ENCODE measurements around the gene HRAS.
"Not testable (repeated sequence)": the region's sequence is repeated elsewhere in the genome, so short reads cannot be mapped to it uniquely, and the experiment has no call there.

HRAS gene

DNA sequence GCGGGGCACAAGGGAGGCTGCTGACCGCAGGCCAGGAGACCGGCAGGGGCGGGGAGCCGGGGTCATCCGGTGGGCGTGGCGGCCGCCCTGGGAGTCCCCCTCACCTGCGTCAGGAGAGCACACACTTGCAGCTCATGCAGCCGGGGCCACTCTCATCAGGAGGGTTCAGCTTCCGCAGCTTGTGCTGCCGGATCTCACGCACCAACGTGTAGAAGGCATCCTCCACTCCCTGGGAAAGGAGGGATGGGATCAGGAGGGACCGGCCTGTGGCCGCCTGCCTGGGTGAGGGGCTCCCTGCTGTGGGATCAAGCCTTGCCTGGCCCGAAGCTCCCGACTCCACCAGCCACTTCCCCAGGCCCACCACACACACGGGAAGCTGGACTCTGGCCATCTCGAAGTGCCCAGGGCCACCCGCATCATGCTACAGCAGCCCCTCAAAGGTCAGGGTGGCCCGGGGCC, 2.8 kb downstream of the HRAS start:
- no peak for FAIRE-seq

DNA sequence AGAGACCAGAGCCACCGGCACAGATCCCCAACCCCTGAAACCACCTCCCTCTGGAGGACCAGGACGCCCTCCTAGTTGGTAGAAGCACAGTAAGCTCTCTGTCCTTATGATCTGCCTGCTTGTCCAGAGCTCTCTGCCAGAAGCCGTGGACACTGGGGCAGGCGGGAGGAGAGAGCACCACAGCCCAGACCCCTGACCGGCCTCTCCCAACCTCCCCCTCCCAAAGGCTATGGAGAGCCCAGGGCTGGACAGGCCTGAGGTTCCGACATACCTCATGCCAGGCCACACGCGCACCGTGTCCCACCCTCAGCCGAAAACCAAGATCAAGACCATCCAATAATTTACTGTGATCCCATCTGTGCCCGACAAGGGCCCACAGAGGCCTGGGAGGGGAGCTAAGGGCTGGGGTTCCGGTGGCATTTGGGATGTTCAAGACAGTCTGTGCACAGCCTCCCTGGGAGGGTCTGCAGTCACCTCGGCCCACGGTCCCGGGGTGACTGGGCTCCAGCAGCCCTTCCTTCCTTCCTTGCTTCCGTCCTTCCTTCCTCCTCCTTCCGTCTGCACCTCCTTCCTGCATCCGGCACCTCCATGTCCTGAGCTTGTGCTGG, 3.4 kb downstream of the HRAS start:
- FAIRE-seq: no peak

DNA sequence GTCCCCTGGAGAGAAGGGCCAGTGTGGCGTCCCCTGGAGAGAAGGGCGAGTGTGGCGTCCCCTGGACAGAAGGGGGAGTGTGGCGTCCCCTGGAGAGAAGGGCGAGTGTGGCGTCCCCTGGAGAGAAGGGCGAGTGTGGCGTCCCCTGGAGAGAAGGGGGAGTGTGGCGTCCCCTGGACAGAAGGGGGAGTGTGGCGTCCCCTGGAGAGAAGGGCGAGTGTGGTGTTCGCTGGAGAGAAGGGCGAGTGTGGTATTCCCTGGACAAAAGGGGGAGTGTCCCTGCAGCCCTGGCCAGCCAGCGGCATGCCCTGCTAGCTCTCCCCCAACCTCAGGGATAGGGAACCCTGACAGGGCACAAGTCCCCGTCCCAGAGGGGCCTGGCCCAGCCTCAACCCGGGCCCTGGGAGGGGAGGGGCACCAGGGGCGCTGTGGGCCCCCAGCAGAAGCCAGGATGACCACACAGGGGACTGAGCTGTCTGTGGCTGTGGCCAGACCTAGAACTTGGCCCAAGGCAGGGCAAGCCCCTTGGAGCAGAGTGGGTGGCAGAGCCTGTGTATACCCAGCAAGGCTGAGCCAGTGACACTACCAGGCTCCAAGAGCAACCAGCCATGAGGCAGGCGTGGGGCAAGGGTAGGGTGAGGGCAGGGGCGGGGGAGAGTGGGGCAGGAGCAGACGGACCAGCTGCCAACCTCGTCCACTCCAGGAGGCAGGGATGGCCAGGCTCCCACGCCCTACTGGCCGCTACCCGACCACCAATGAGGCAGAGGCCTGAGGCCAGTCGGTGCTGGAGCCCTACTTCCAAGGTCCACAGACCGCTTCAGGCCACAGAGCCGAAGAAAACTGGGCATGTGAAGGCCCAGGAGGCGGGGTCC, 4.2 kb downstream of the HRAS start:
- no peak for FAIRE-seq

DNA sequence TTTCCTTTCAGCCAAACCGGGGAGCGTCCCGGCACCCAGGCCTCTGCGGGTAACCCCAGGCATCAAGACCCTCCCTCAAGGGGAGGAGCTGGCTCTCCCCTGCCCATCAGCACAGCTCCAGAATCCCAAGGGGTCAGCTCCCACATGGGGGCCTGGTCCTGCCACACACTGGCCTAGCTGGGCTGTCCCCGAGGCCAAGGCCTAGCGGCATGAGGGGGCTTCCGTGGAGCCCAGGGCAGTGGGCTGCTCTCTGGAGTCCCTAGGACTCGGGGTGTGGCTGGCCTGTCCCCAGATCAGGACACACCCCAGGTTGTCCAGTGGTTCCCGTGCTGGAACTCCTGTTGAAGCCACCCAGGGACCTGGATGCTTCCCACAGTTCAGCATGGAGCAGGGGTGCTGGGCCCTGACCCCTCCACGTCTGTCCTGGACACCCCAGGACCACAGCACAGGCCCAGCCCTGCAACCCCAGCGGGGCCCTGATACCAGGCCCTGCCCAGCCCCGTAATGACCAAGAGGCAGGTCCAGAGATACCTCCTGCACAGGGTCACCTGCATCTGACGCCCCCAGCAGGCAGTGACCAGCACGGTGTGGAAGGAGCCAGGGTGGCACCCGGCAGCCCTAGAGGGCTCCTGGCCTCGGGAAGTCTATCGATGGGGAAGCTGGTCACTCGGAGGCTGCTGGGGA, 5.5 kb downstream of the HRAS start:
- no peak for FAIRE-seq

DNA sequence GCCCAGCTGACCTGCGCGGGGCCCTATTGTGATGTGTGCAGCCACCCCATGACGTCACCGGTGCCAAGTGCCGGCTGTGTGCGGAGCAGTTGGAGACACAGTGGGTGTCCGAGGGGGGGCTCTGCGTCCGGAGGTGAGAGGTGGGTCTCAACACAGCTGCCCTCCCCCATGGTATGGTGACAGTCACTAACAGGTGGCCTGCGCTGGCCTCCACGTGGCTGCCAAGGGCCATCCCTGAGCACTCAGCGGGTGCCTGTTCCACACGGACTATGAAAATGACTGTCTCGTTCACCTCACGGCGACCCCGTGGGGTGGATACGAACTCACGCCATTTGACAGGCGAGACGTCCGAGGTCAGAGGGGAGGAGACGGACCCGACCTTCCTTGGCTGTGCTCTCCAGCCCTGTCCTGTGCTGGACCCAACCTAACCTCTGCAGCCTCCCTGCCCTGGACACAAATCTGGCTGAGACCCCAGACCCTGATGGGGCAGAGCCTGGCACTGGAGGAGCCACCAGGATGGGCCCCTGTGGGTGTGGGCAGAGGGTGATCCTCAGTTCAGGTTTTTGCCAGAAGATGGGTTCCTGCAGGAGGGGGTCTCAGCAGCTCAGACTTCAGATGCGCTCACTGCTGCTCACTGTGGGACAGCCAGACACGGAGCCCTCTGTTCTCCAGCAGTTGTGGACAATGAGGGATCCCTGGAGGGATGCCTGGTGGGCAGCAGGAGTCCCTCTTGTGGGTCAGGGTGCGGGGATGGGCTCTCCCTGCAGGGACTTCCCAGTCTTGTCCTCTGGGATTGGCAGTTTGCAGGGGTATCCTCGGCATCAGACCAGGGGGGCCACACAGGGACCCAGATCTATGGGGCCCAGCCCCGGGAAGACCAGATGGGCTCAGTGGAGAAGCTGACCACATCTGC, 6.3 kb downstream of the HRAS start:
- no peak for FAIRE-seq

DNA sequence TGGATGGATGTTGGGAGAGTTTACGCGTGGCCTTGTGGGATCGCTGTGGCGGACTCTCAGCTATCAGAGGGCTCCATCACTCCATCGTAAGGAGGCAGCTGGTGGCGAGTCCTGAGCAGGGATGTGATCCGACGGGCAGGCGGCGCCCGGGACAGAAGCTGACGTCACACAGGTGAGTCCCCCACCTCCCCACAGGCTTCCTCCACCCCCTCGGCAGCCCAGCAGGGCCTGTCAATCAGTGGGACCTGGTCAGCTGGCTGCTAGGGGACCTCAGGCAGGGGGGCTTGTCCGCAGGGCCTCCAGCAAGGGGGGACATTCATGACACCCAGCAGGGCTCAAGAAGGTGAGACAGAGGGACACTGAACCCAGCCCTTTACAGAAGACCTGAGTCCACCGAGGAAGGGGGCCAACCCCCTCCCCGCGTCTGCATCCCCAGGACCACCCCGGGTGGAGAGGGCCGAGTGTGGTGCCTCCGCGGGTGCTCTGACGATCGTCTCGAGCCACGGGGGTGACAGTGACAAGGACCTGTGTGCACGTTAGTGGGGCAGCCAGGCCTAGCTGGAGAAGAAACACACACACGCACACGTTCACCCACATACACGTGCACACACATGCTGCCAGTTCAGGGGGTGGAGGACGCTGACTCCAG, 7.1 kb downstream of the HRAS start:
- FAIRE-seq: no peak

DNA sequence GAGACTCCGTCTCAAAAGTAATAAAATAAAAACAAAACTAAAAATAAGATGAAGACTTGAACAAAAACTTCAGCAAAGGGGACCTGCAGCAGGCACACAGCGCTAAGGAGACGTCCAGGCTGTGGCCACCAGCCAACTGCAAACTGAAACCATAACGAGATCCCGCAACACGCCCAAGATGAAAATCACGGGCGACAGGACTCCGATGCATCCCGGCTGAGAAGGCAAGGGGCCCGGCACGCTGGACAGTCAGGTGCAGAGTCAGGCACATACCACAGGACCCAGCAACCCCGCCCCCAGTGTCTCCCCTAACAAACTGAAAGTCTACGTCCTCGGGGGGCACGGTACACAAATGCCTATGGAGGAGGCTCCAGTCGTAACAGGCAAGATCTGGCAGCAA, 9.2 kb downstream of the HRAS start:
- no peak for FAIRE-seq

DNA sequence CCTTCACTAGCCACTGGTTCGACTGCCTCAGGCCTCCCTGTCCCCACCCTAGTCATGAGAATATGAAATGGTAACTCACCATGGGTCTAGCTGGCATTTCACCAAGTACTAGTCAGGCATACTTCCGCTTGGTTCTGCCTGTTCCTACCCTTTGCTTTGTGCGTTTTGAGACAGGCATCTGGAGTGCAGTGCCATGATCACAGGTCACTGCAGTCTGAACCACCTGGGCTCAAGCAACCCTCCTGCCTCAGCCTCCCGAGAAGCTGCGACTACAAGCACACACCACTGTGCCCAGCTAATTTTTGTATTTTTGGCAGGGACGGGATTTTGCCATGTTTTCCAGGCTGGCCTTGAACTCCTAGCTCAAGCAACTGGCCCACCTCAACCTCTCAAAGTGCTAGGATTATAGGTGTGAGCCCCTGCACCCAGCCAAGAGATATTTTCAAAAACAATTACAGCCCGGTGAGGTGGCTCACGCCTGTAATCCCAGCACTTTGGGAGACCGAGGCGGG, 14.1 kb downstream of the HRAS start:
- no peak for FAIRE-seq

DNA sequence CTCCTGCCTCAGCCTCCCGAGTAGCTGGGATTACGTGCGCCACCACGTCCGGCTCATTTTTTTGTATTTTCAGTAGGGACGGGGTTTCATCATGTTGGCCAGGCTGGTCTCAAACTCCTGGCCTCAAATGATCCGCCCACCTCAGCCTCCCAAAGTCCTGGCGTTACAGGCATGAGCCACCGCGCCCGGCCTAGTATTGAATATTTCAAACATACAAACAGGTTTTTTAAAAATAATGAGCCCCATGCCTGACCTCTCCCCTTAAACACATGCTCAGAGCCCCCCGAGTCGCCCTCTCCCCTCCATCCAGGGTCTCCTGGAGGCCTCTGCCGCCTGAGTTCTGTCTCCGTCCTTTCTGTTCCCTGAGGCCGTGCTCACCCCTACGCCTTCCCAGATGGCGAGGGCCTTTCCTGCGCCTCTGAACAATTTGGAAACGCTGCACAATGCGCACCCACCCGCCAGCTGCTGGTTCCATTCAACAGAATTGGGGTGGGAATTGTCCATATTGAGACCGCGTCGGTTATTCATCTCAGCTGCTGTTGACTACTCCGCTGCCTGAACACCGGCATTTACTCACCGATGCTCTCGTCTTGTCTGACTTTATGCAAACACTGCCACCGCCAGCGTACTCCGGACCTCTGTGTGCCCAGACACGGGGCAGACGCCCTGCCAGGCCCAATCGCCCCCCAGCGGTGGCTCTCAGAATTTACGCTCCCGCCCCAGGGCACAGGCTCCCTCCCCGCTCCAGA, 14.8 kb downstream of the HRAS start:
- no peak for FAIRE-seq

DNA sequence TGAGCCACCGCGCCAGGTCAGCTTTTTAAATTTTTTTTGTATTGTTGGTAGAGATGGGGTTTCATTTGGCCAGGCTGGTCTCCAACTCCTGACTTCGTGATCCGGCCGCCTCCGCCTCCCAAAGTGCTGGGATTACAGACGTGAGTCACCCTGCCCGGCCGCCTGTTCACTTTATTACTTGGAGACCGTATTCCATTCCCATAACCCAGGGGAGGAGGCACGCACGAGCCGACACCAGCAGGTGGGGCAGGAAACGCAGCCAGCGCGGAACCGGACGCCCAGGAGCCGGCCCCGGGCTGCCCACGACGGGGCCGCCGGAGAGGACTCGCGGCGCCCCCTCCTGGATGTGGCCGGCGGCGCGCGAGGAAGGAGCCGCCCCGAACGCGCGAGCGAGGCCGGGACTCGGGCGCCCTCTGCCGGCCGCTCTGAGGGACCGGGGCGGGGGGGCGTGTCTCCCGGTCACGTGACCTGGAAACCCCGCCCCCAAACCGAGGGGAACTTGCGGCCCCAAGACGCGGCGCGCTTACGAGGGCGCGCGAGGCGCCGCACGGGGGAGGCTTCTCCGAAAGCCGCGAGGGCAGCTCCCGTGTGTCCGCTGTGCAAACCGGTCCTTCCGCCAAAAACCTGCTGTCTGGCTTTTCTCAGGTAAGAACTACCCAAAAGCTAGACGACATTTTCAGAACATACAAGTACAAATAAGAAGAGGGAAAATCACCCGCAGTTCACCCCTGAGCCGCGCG, 16.7 kb downstream of the HRAS start:
- FAIRE-seq: no peak

DNA sequence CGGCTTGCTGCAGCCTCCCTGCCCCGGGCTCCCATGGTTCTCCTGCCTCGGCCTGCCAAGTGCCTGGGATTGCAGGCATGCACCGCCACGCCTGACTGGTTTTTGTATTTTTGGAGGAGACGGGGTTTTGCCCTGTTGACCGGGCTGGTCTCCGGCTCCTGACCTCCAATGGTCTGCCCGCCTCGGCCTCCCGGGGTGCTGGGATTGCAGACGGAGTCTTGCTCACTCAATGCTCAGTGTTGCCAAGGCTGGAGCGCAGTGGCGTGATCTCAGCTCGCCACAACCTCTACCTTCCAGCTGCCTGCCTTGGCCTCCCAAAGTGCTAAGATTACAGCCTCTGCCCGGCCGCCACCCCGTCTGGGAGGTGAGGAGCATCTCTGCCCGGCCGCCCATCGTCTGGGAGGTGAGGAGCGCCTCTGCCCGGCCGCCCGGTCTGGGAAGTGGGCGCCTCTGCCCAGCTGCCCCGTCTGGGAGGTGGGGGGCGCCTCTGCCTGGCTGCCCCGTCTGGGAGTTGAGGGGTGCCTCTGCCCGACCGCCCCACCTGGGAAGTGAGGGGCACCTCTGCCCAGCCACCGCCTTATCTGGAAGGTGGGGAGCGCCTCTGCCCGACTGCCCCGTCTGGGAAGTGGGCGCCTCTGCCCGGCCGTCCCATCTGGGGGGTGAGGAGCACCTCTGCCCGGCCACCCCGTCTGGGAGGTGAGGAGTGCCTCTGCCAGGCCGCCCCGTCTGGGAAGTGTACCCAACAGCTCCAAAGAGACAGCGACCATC, 18.3 kb downstream of the HRAS start:
- FAIRE-seq: not testable (repeated sequence)

DNA sequence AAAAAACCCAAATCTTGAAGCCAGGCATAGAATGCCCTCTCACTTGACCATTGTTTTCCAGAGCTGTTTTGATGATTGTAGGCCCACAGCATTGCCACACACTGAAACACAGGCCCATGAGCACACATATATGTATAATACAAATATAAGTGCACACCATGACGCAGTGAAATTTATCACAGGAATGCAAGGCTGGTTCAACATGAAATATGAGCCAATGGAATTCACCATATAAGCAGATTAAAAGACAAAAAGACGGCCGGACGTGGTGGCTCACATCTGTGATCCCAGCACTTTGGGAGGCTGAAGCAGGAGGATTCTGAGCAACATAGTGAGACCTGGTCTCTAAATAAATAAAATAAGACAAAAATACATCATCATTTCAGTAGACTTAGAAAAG, 19.0 kb downstream of the HRAS start:
- FAIRE-seq: no peak

DNA sequence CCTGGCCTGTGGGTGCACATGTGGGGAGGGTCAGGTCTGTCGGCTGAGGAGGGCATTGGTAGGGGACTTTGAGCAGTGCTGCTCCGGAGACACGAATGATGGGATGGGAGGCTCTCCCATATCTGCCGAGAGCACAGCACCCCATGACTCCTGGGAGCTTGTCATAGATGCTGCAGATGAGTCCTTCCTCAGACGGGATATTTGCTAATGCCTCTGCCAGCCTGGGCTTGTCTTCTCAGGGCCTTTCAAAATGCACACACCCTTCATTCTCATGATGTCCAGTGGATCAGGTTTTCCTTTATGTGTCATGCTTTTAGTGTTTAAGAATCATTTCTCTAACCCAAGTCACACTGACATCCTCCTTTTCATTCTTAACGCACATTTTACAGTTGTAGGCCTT, 20.2 kb downstream of the HRAS start:
- FAIRE-seq: no peak

DNA sequence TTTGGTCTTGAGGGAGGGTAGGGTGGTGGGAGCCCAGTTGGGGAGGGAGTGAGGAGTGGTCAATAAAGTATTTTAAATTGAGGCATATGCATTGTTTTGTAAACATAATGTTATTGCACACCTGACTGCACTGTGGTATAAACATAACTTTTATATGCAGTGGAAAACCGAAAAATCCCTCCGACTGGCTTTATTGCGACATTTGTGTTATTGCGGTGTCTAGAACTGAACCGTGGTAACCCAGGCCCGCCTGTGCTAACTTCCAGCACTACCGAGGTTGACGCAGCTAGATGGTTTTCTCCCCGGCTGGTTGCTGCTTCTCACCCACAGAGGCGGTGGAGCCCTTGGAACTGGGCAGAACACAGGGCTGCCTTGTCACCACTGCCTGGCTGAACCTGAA, 20.8 kb downstream of the HRAS start:
- FAIRE-seq: no peak

DNA sequence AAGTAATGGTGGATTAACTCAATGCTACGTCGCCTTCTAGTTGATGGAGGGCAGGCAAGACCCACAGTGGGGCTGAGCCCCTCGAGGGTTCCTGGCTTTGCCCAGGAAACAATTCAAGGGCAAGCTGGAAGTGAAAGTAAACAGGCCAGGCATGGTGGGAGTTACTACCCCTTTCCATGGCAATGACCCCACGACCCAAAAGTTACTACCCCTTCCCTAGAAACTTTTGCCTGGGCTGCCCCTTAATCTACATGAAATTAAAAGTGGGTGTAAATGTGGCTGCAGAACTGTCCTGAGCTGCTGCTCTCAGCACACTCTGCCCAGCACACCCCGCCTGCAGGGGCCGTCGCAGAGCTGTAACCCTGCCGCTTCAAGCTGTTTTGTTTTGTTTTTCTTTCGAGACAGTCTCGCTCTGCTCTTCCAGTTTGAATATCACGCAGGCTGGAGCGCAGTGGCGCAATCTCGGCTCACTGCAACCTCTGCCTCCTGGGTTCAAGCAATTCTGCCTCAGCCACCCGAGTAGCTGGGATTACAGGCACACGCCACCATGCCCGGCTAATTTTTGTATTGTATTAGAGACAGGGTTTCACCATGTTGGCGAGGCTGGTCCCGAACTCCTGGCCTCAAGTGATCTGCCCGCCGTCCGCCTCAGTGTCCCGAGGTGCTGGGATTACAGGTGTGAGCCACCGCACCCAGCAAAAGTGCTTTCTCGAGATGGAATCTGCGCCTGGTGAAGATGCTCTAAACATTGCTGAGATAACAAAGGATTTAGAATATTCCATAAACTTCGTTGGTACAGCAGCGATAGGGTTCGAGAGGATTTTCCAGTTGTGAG, 22.4 kb downstream of the HRAS start:
- no peak for FAIRE-seq

DNA sequence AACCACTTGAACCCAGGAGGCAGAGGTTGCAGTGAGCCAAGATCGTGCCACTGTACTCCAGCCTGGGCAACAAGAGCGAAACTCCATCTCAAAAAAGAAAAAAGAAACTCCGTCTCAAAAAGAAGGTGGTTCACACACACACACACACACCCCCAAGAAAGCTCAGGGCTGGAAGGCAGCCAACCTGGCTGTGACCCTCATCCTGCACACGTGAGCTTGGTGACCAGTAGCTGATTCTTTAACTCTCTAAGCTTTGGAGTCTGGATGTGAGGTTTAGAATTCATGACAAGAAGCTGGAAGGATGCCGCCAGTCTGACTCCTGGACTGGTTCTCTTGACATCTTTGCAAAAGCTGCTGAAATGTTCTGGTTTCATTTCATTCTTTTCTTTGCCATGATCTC, 26.4 kb downstream of the HRAS start:
- FAIRE-seq: no peak

DNA sequence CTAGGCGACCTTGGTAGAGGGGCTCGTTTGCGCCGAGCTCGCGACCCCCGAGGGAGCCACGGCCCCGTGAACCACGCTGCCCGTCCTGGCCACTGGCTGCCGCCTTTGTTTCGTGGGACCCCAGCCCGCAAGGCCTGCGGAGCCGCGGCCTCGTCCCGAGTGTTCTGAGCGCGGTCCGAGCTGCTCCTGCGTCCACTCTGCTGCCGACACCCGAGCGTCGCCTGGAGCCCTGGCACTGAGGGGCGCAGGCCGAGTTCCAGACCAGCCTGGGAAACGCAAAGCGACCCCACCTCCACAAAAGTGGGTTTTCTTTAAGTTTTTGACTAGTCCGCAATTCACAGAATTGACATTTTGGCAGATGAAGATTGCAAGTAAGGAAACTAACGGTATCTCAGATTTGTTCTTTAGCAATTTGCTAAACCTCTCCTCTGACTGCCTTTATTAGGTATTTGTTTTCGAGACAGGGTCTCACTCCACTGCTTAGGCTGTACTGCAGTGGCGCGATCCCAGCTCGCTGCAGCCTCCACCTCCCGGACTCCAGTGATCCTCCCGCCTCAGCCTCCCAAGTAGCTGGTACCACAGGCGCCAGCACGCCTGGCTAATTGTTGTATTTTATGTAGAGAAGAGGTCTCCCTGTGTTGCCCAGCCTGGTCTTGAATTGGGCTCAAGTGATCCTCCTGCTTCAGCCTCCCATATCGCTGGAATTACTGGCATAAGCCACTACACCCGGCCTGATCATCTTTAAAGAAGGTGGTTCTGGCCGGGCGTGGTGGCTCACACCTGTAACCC, 27.5 kb downstream of the HRAS start:
- no peak for FAIRE-seq
